Measurements from ENCODE around the gene ZIC1.

The ZIC1 gene

GRCh38 chr3:147373301-147373700 is 35.9 kb upstream of the ZIC1 start:
- Histone ChIP-seq H3K4me1 (ENCODE audit: low read length) (no peaks in the 10 kb centered on the region), H3K27me3 (ENCODE audit: low read depth, low read length) (no peaks in the 10 kb centered on the region)
- TF ChIP-seq CTCF (IDR thresholded peaks at IDR 0.05; ENCODE audit: low read depth, low read length) = no peak
- TF ChIP-seq EZH2phosphoT487 (IDR thresholded peaks at IDR 0.05; ENCODE audit: low read depth) = no peak

GRCh38 chr3:147377412-147378367 is 31.5 kb upstream of the ZIC1 start:
- Histone ChIP-seq H3K79me2 (ENCODE audit: low read length) (no peaks in the 10 kb centered on the region), H3K4me3 (ENCODE audit: low read length) (no peak overlapping the region), H3K36me3 (replicated peaks; ENCODE audit: low read depth, low read length) (no peaks in the 10 kb centered on the region), H2AFZ (ENCODE audit: low read depth, low read length) (no peak overlapping the region), H3K9ac (ENCODE audit: low read length) (no peak overlapping the region), H3K27me3 (ENCODE audit: low read depth, low read length) (no peaks in the 10 kb centered on the region), H3K4me1 (ENCODE audit: low read length) (no peaks in the 10 kb centered on the region), H3K4me2 (ENCODE audit: low read length) (no peak overlapping the region), H3K27ac (ENCODE audit: low read length) (no peak overlapping the region), H4K20me1 (ENCODE audit: insufficient read depth, low read length) (no peaks in the 10 kb centered on the region), H3K9me3 (ENCODE audit: insufficient read depth, low read length) (no peaks in the 10 kb centered on the region)
- TF ChIP-seq EZH2phosphoT487 (IDR thresholded peaks at IDR 0.05; ENCODE audit: low read depth) = no peak
- TF ChIP-seq CTCF (IDR thresholded peaks at IDR 0.05; ENCODE audit: low read depth, low read length) = no peak

More at GRCh38 chr3:147373301-147373700, 35.9 kb upstream of the ZIC1 start:
- Histone ChIP-seq H3K36me3 (replicated peaks; ENCODE audit: low read depth, low read length) (no peaks in the 10 kb centered on the region), H3K9ac (ENCODE audit: low read length) (no peak overlapping the region), H4K20me1 (ENCODE audit: insufficient read depth, low read length) (no peaks in the 10 kb centered on the region), H3K9me3 (ENCODE audit: insufficient read depth, low read length) (no peaks in the 10 kb centered on the region), H2AFZ (ENCODE audit: low read depth, low read length) (no peak overlapping the region), H3K4me3 (ENCODE audit: low read length) (no peak overlapping the region), H3K79me2 (ENCODE audit: low read length) (no peaks in the 10 kb centered on the region), H3K27ac (ENCODE audit: low read length) (no peak overlapping the region), H3K4me2 (ENCODE audit: low read length) (no peak overlapping the region)

- no peak overlapping the region for H2AFZ ChIP-seq (ENCODE audit: low read depth, low read length)
- no peaks in the 10 kb centered on the region for H3K27me3 ChIP-seq (ENCODE audit: low read depth, low read length)
- H3K4me1 ChIP-seq (ENCODE audit: low read length) = peaks cover 5% of the 10 kb centered on the region; the same call in 1 of the 2 replicates
- no peaks in the 10 kb centered on the region for H3K36me3 ChIP-seq (replicated peaks; ENCODE audit: low read depth, low read length)
- H3K79me2 ChIP-seq (ENCODE audit: low read length) = no peaks in the 10 kb centered on the region
- H3K27ac ChIP-seq (ENCODE audit: low read length) = no peak overlapping the region
- no peak overlapping the region for H3K9ac ChIP-seq (ENCODE audit: low read length)
- no peaks in the 10 kb centered on the region for H4K20me1 ChIP-seq (ENCODE audit: insufficient read depth, low read length)
- TF ChIP-seq EZH2phosphoT487 (IDR thresholded peaks at IDR 0.05; ENCODE audit: low read depth) (no peak), CTCF (IDR thresholded peaks at IDR 0.05; ENCODE audit: low read depth, low read length) (no peak)
- H3K9me3 ChIP-seq (ENCODE audit: insufficient read depth, low read length) = no peaks in the 10 kb centered on the region
- H3K4me2 ChIP-seq (ENCODE audit: low read length) = no peak overlapping the region
- no peak overlapping the region for H3K4me3 ChIP-seq (ENCODE audit: low read length)
Measured at GRCh38 chr3:147379651-147380050, 29.5 kb upstream of the ZIC1 start.

GRCh38 chr3:147380387-147380951 is 28.7 kb upstream of the ZIC1 start:
- Histone ChIP-seq H3K27ac (ENCODE audit: low read length) (no peak overlapping the region), H3K36me3 (replicated peaks; ENCODE audit: low read depth, low read length) (no peaks in the 10 kb centered on the region), H3K9ac (ENCODE audit: low read length) (no peak overlapping the region), H3K4me2 (ENCODE audit: low read length) (no peak overlapping the region), H3K79me2 (ENCODE audit: low read length) (no peaks in the 10 kb centered on the region), H4K20me1 (ENCODE audit: insufficient read depth, low read length) (no peaks in the 10 kb centered on the region), H3K4me1 (ENCODE audit: low read length) (peaks cover 5% of the 10 kb centered on the region; the same call in 1 of the 2 replicates), H3K9me3 (ENCODE audit: insufficient read depth, low read length) (no peaks in the 10 kb centered on the region), H3K4me3 (ENCODE audit: low read length) (no peak overlapping the region), H3K27me3 (ENCODE audit: low read depth, low read length) (no peaks in the 10 kb centered on the region), H2AFZ (ENCODE audit: low read depth, low read length) (no peak overlapping the region)
- TF ChIP-seq CTCF (IDR thresholded peaks at IDR 0.05; ENCODE audit: low read depth, low read length) = no peak
- TF ChIP-seq EZH2phosphoT487 (IDR thresholded peaks at IDR 0.05; ENCODE audit: low read depth) = no peak

Measured in OCI-LY3 (cell line).